H9 (cell line): ENCODE data around the gene ART3. TPM values are rescaled to one million over a fixed set of nuclear protein-coding genes. Genes with fewer than 3 reads are reported as not detected.

Experiments used
- DNase-seq: peaks from one replicate; pipeline ENCODE4 v3.0.0-alpha.2; 2017
- H2AFZ ChIP-seq: one replicate; pipeline ENCODE4 v1.6.1; 2013; ENCODE audit warnings: mild to moderate bottlenecking, low read length, control low read depth, moderate library complexity
- H2AK5ac ChIP-seq: 2 replicates; pipeline ENCODE4 v1.6.1; 2013; ENCODE audit warnings: low read length, control low read depth, mixed read lengths; ENCODE audit not compliant: insufficient read length
- H2BK120ac ChIP-seq: one replicate; pipeline ENCODE4 v1.6.1; 2013; ENCODE audit warnings: low read depth, mild to moderate bottlenecking, low read length, control low read depth, inconsistent platforms; ENCODE audit not compliant: poor library complexity, severe bottlenecking
- H2BK12ac ChIP-seq: 2 replicates; pipeline ENCODE4 v1.6.1; 2013; ENCODE audit warnings: low read length, control low read depth, mixed read lengths, low read depth; ENCODE audit not compliant: insufficient read length
- H2BK15ac ChIP-seq: 2 replicates; pipeline ENCODE4 v1.6.1; 2013; ENCODE audit warnings: low read depth, low read length, control low read depth
- H2BK20ac ChIP-seq: one replicate; pipeline ENCODE4 v1.6.1; 2013; ENCODE audit warnings: low read depth, mild to moderate bottlenecking, low read length, control low read depth, inconsistent platforms; ENCODE audit not compliant: poor library complexity, severe bottlenecking
- H2BK5ac ChIP-seq: 2 replicates; pipeline ENCODE4 v1.6.1; 2013; ENCODE audit warnings: low read length, control low read depth, mixed read lengths; ENCODE audit not compliant: insufficient read length
- H3K14ac ChIP-seq: 2 replicates; pipeline ENCODE4 v1.6.1; 2013; ENCODE audit warnings: low read length, control low read depth; ENCODE audit not compliant: insufficient read depth
- H3K18ac ChIP-seq: 2 replicates; pipeline ENCODE4 v1.6.1; 2013; ENCODE audit warnings: low read depth, mild to moderate bottlenecking, mixed read lengths, low read length, control low read depth; ENCODE audit not compliant: insufficient read length
- H3K23ac ChIP-seq: 2 replicates; pipeline ENCODE4 v1.6.1; 2013; ENCODE audit warnings: low read length, control low read depth, mixed read lengths, low read depth; ENCODE audit not compliant: insufficient read length
- H3K23me2 ChIP-seq: 2 replicates; pipeline ENCODE4 v1.6.1; 2013; ENCODE audit warnings: low read depth, mild to moderate bottlenecking, mixed read lengths, low read length, control low read depth; ENCODE audit not compliant: insufficient read length, poor library complexity, severe bottlenecking
- H3K27ac ChIP-seq: 2 replicates; pipeline ENCODE4 v1.5.1; 2013; ENCODE audit warnings: low read length, control low read depth, mixed read lengths, low read depth; ENCODE audit not compliant: insufficient read length
- H3K27me3 ChIP-seq: 2 replicates; pipeline ENCODE4 v1.6.1; 2013; ENCODE audit warnings: low read length, control low read depth, inconsistent platforms; ENCODE audit not compliant: insufficient read depth
- H3K4ac ChIP-seq: 2 replicates; pipeline ENCODE4 v1.6.1; 2013; ENCODE audit warnings: low read depth, mild to moderate bottlenecking, control low read depth, inconsistent platforms, low read length, moderate library complexity
- H3K4me1 ChIP-seq: 2 replicates; pipeline ENCODE4 v1.6.1; 2013; ENCODE audit warnings: low read length, control low read depth, inconsistent platforms; ENCODE audit not compliant: insufficient read depth
- H3K4me2 ChIP-seq: 2 replicates; pipeline ENCODE4 v1.6.1; 2013; ENCODE audit warnings: low read length, control low read depth, mixed read lengths; ENCODE audit not compliant: insufficient read length, insufficient read depth
- H3K56ac ChIP-seq: 2 replicates; pipeline ENCODE4 v1.6.1; 2013; ENCODE audit warnings: low read depth, mild to moderate bottlenecking, mixed read lengths, low read length, control low read depth; ENCODE audit not compliant: insufficient read length
- H3K79me1 ChIP-seq: 2 replicates; pipeline ENCODE4 v1.6.1; 2013; ENCODE audit warnings: low read depth, mild to moderate bottlenecking, moderate library complexity, low read length, control low read depth, inconsistent platforms; ENCODE audit not compliant: insufficient read depth, poor library complexity, severe bottlenecking
- H3K79me2 ChIP-seq: 2 replicates; pipeline ENCODE4 v1.6.1; 2013; ENCODE audit warnings: low read length, control low read depth, inconsistent platforms; ENCODE audit not compliant: insufficient read depth
- H3K9ac ChIP-seq: 2 replicates; pipeline ENCODE4 v1.6.1; 2013; ENCODE audit warnings: low read length, control low read depth, mixed read lengths; ENCODE audit not compliant: insufficient read length; ENCODE audit errors: extremely low read depth
- H3K9me3 ChIP-seq: one replicate; pipeline ENCODE4 v1.6.1; 2013; ENCODE audit warnings: low read depth, low read length, inconsistent platforms; ENCODE audit not compliant: control insufficient read depth
- H3T11ph ChIP-seq: one replicate; pipeline ENCODE4 v1.6.1; 2013; ENCODE audit warnings: mild to moderate bottlenecking, low read length, control low read depth, inconsistent platforms
- H4K20me1 ChIP-seq: one replicate; pipeline ENCODE4 v1.6.1; 2013; ENCODE audit not compliant: control insufficient read depth, insufficient read length, insufficient read depth
- H4K5ac ChIP-seq: 2 replicates; pipeline ENCODE4 v1.6.1; 2013; ENCODE audit warnings: low read depth, mild to moderate bottlenecking, mixed read lengths, low read length, control low read depth; ENCODE audit not compliant: insufficient read length
- H4K8ac ChIP-seq: replicated peaks from 2 replicates; pipeline ENCODE4 v1.6.1; 2013; ENCODE audit warnings: low read length, control low read depth, mixed read lengths, low read depth; ENCODE audit not compliant: insufficient read length
- H4K91ac ChIP-seq: 2 replicates; pipeline ENCODE4 v1.6.1; 2013; ENCODE audit warnings: low read depth, mild to moderate bottlenecking, moderate library complexity, mixed read lengths, low read length, control low read depth; ENCODE audit not compliant: insufficient read length
- H3K27ac Mint-ChIP-seq, 3 experiments: 2 replicates in 2 of 3; 3 replicates in 1 of 3; pipeline ENCODE4 v1.8.0; 2020 to 2021; ENCODE audit warnings: mixed read lengths in 3 of 3, mild to moderate bottlenecking in 1 of 3, moderate library complexity in 1 of 3
- H3K27me3 Mint-ChIP-seq: 2 replicates; pipeline ENCODE4 v1.8.0; 2021; ENCODE audit warnings: low read depth, mild to moderate bottlenecking, moderate library complexity, mixed read lengths
- H3K36me3 Mint-ChIP-seq, 3 experiments: 2 replicates in 2 of 3; 3 replicates in 1 of 3; pipeline ENCODE4 v1.8.0; 2020 to 2021; ENCODE audit warnings: low read depth in 3 of 3, mixed read lengths in 3 of 3; ENCODE audit not compliant: insufficient read depth in 1 of 3
- H3K4me1 Mint-ChIP-seq, 2 experiments: 2 replicates each; pipeline ENCODE4 v1.8.0; 2020; ENCODE audit warnings: mixed read lengths in 2 of 2
- H3K4me3 Mint-ChIP-seq, 2 experiments: 2 replicates in 1 of 2; 3 replicates in 1 of 2; pipeline ENCODE4 v1.8.0; 2020 to 2021; ENCODE audit warnings: mild to moderate bottlenecking in 2 of 2, mixed read lengths in 2 of 2, moderate library complexity in 1 of 2
- H3K9me3 Mint-ChIP-seq, 2 experiments: 2 replicates in 1 of 2; 3 replicates in 1 of 2; pipeline ENCODE4 v1.8.0; 2020; ENCODE audit warnings: mild to moderate bottlenecking in 2 of 2, mixed read lengths in 2 of 2, moderate library complexity in 1 of 2
- WGBS: extraction: QIAGEN DNeasy Blood & Tissue Kit; methylation state at CpG from one replicate; pipeline ENCODE4 v1.1.7; 2013; ENCODE audit warnings: missing lambda C conversion rate, low lambda C conversion rate, mixed read lengths; ENCODE audit not compliant: insufficient read length; ENCODE audit errors: extremely low coverage; 5-methylcytosine and 5-hydroxymethylcytosine counted together
- total RNA-seq: library from RNA; stranded (reverse); gene quantifications from 2 replicates; pipeline ENCODE4 v1.2.1, GENCODE V29; 2021
- TF ChIP-seq, protein P1 (sequence below): fragments of 200-600 bp; sonication (generic); conservative IDR thresholded peaks from 3 replicates; pipeline ENCODE4 v1.8.0; 2021; ENCODE audit warnings: antibody characterized with exemption, mild to moderate bottlenecking

ART3 gene
- total RNA-seq, 1 experiment from 2014 or later, result 0.74 TPM

DNA sequence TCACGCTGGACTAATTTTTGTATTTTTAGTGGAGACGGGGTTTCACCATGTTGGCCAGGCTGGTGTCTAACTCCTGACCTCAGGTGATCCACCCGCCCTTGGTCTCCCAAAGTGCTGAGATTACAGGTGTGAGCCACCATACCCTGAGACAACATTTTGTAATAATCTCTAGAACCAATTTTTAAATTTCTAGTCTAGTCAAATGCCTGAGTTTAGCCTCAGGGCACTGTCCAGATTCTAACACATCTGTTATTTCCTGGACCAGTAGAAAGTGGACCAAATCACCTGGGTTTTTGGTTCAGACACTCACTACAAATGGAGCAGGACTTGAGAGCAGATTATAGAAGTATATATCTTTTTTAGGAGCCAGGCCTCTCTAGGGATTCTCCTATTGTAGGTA lies 21.6 kb downstream of the ART3 start:
- Histone ChIP-seq H2BK15ac (no peak overlapping the region), H3K9ac (no peak overlapping the region), H2AFZ (no peak overlapping the region), H3K23me2 (no peaks in the 10 kb centered on the region), H3K4me2 (no peak overlapping the region), H3K79me2 (no peaks in the 10 kb centered on the region), H3K4ac (no peak overlapping the region), H2BK20ac (no peak overlapping the region), H3K9me3 (no peaks in the 10 kb centered on the region), H3K14ac (no peak overlapping the region), H4K20me1 (no peaks in the 10 kb centered on the region), H2BK5ac (no peak overlapping the region), H4K5ac (no peak overlapping the region), H3T11ph (no peak overlapping the region), H2BK12ac (no peak overlapping the region), H3K27ac (no peak overlapping the region), H3K79me1 (no peaks in the 10 kb centered on the region), H2BK120ac (no peak overlapping the region), H3K27me3 (no peaks in the 10 kb centered on the region), H3K56ac (no peak overlapping the region), H2AK5ac (no peak overlapping the region), H4K8ac (no peak overlapping the region), H3K4me1 (no peaks in the 10 kb centered on the region; the same call in 1 of the 2 replicates), H3K23ac (no peak overlapping the region), H3K18ac (no peak overlapping the region), H4K91ac (no peak overlapping the region)
- Mint-ChIP-seq H3K27me3 (no peaks in the 10 kb centered on the region), H3K36me3 (peaks cover 0 to 6% (median 0%) of the 10 kb centered on the region in 3 experiments; a peak in 1 of 7 replicates), H3K27ac (no peak overlapping the region; a peak in 1 of 7 replicates), H3K4me3 (no peak overlapping the region), H3K9me3 (no peaks in the 10 kb centered on the region; a peak in 1 of 5 replicates), H3K4me1 (peaks cover 11 to 15% of the 10 kb centered on the region in 2 experiments)
- TF ChIP-seq, protein P1, sequence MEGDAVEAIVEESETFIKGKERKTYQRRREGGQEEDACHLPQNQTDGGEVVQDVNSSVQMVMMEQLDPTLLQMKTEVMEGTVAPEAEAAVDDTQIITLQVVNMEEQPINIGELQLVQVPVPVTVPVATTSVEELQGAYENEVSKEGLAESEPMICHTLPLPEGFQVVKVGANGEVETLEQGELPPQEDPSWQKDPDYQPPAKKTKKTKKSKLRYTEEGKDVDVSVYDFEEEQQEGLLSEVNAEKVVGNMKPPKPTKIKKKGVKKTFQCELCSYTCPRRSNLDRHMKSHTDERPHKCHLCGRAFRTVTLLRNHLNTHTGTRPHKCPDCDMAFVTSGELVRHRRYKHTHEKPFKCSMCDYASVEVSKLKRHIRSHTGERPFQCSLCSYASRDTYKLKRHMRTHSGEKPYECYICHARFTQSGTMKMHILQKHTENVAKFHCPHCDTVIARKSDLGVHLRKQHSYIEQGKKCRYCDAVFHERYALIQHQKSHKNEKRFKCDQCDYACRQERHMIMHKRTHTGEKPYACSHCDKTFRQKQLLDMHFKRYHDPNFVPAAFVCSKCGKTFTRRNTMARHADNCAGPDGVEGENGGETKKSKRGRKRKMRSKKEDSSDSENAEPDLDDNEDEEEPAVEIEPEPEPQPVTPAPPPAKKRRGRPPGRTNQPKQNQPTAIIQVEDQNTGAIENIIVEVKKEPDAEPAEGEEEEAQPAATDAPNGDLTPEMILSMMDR, result no peak
- DNase-seq, result no peak
- WGBS, result no CpG with 5 or more reads among the region's 3 CpGs
